HepG2 (cell line): ENCODE data around the gene SERPINA6. TPM values are rescaled to one million over a fixed set of nuclear protein-coding genes. Genes with fewer than 3 reads are reported as not detected.

Experiments used
- ATAC-seq: fragments of 200-7000 bp; cut with Tn5 transposase; 3 replicates; pipeline ENCODE4 v1.9.1; 2020; ENCODE audit warnings: mild to moderate bottlenecking, moderate library complexity
- BruUV-seq: library from RNA; stranded (reverse); fragments of 400-500 nt; replicated peaks from 2 replicates; lab custom pipeline; 2021; lab: Mats Ljungman, UMichigan
- CTCF ChIA-PET: fragments of 300-600 bp; formaldehyde crosslinking; extraction: SDS; loops from one replicate; lab custom pipeline; 2021; ENCODE audit warnings: low total read pairs, inconsistent platforms, low intra/inter-chr PET ratio; lab: Yijun Ruan, JAX
- POLR2A ChIA-PET: fragments of 350-600 bp; sonication (Branson Sonifier 250); formaldehyde crosslinking; loops from one replicate; lab custom pipeline; 2020; ENCODE audit warnings: antibody characterized with exemption, inconsistent platforms; lab: Yijun Ruan, JAX
- DNase-seq: peaks from one replicate; pipeline ENCODE4 v3.0.0-alpha.2; 2015; ENCODE audit warnings: low spot score
- FAIRE-seq: peaks from 3 replicates; lab custom pipeline; 2011; peaks lifted over from hg19 to GRCh38; lab: Jason Lieb, UNC
- H2AFZ ChIP-seq: one replicate; pipeline ENCODE4 v1.6.1; 2011; ENCODE audit warnings: low read length, inconsistent platforms
- H3K27ac ChIP-seq: fragments of 300-600 bp; 3 replicates; pipeline ENCODE4 v1.8.0; 2011; ENCODE audit warnings: mixed run types, mild to moderate bottlenecking, mixed read lengths, low read length, inconsistent platforms; ENCODE audit not compliant: insufficient read depth; ENCODE audit errors: extremely low read length
- H3K27me3 ChIP-seq, 2 experiments: fragments of 200-600 bp in 1 of 2; 2 replicates in 1 of 2; 3 replicates in 1 of 2; pipeline versions ENCODE4 v1.6.0 to v1.8.0; 2011; ENCODE audit warnings: low read length in 2 of 2, mild to moderate bottlenecking in 2 of 2, moderate library complexity in 2 of 2, inconsistent platforms in 1 of 2; ENCODE audit not compliant: insufficient read depth in 2 of 2, control insufficient read depth in 1 of 2
- H3K36me3 ChIP-seq, 2 experiments: fragments of 200-600 bp in 1 of 2; replicated peaks in 1 of 2; 2 replicates in 1 of 2; 3 replicates in 1 of 2; pipeline versions ENCODE4 v1.5.1 to v1.8.0; 2011; ENCODE audit warnings: low read length in 2 of 2, inconsistent platforms in 1 of 2; ENCODE audit not compliant: insufficient read depth in 2 of 2, control insufficient read depth in 1 of 2
- H3K4me1 ChIP-seq: 2 replicates; pipeline ENCODE4 v1.5.1; 2012; ENCODE audit warnings: low read length, inconsistent platforms; ENCODE audit not compliant: insufficient read depth
- H3K4me2 ChIP-seq: 2 replicates; pipeline ENCODE4 v1.6.0; 2011; ENCODE audit warnings: low read depth, low read length, inconsistent platforms
- H3K4me3 ChIP-seq, 3 experiments: fragments of 200-600 bp in 1 of 3; sonication (generic), shearing (Covaris generic) in 1 of 3; replicated peaks in 1 of 3; 2 replicates each; pipeline ENCODE4 v1.5.1; 2011 to 2016; ENCODE audit warnings: low read length in 3 of 3, inconsistent platforms in 2 of 3, low read depth in 2 of 3, mild to moderate bottlenecking in 2 of 3, control low read depth in 1 of 3, mixed read lengths in 1 of 3; ENCODE audit not compliant: insufficient read depth in 1 of 3
- H3K79me2 ChIP-seq: one replicate; pipeline ENCODE4 v1.6.1; 2011; ENCODE audit warnings: low read length, inconsistent platforms; ENCODE audit not compliant: insufficient read depth
- H3K9ac ChIP-seq: 2 replicates; pipeline ENCODE4 v1.6.0; 2011; ENCODE audit warnings: mild to moderate bottlenecking, low read depth, low read length, inconsistent platforms; ENCODE audit not compliant: insufficient read depth
- H3K9me3 ChIP-seq: 2 replicates; pipeline ENCODE4 v1.5.1; 2012; ENCODE audit warnings: mild to moderate bottlenecking, low read length
- H4K20me1 ChIP-seq: 2 replicates; pipeline ENCODE4 v1.6.0; 2011; ENCODE audit warnings: inconsistent platforms, mild to moderate bottlenecking, low read length, moderate library complexity; ENCODE audit not compliant: insufficient read depth
- AGO1 ChIP-seq: fragments of 200-400 bp; formaldehyde crosslinking; IDR thresholded peaks from 2 replicates; pipeline ENCODE4 v1.6.1; 2017; ENCODE audit warnings: mild to moderate bottlenecking, low read depth, low read length, moderate library complexity; ENCODE audit not compliant: poor library complexity, severe bottlenecking
- ASH2L ChIP-seq: fragments of 300-600, 200-600 bp; sonication (generic); IDR thresholded peaks from 2 replicates; pipeline ENCODE4 v1.7.0; 2017; ENCODE audit warnings: low read depth, mild to moderate bottlenecking, moderate library complexity, mixed read lengths, low read length; ENCODE audit not compliant: insufficient read length
- CREBL2 ChIP-seq: sonication (generic); formaldehyde crosslinking; IDR thresholded peaks from 2 replicates; pipeline ENCODE4 v1.8.1; 2023; ENCODE audit warnings: missing genetic modification reagents, mild to moderate bottlenecking, borderline replicate concordance
- GLI4 ChIP-seq: sonication (generic); formaldehyde crosslinking; IDR thresholded peaks from 2 replicates; pipeline ENCODE4 v1.5.1; 2020; ENCODE audit warnings: missing genetic modification reagents, mild to moderate bottlenecking, moderate library complexity, borderline replicate concordance
- HOXD1 ChIP-seq: sonication (generic); formaldehyde crosslinking; IDR thresholded peaks from 2 replicates; pipeline ENCODE4 v1.5.0; 2020; ENCODE audit warnings: missing genetic modification reagents
- ISX ChIP-seq: sonication (generic); formaldehyde crosslinking; conservative IDR thresholded peaks from 2 replicates; pipeline ENCODE4 v1.5.0; 2020; ENCODE audit warnings: missing genetic modification reagents
- MAFK ChIP-seq, 2 experiments: IDR thresholded peaks in 1 of 2; conservative IDR thresholded peaks in 1 of 2; 2 replicates each; pipeline ENCODE4 v1.6.1; 2011; ENCODE audit warnings: improper control_type of control experiment in 2 of 2, low read length in 2 of 2
- MED1 ChIP-seq: sonication (generic); formaldehyde crosslinking; IDR thresholded peaks from 2 replicates; pipeline ENCODE4 v1.4.0; 2020; ENCODE audit warnings: missing genetic modification reagents
- MXI1 ChIP-seq: IDR thresholded peaks from 3 replicates; pipeline ENCODE4 v1.6.1; 2012; ENCODE audit warnings: low read depth, low read length, inconsistent platforms, borderline replicate concordance
- PHF21A ChIP-seq: sonication (generic); formaldehyde crosslinking; IDR thresholded peaks from 2 replicates; pipeline ENCODE4 v1.5.0; 2020; ENCODE audit warnings: mild to moderate bottlenecking, missing genetic modification reagents
- PHF5A ChIP-seq: IDR thresholded peaks from one replicate; pipeline ENCODE4 v1.6.1; 2018; ENCODE audit warnings: low read depth, missing genetic modification reagents; ENCODE audit not compliant: unreplicated experiment
- RNF219 ChIP-seq: sonication (generic); formaldehyde crosslinking; IDR thresholded peaks from 2 replicates; pipeline ENCODE4 v1.5.0; 2020; ENCODE audit warnings: mild to moderate bottlenecking, missing genetic modification reagents
- ZNF335 ChIP-seq: sonication (generic); formaldehyde crosslinking; IDR thresholded peaks from 2 replicates; pipeline ENCODE4 v1.4.0; 2020; ENCODE audit warnings: missing genetic modification reagents
- ZNF350 ChIP-seq: sonication (generic); formaldehyde crosslinking; IDR thresholded peaks from 2 replicates; pipeline ENCODE4 v1.4.0; 2020; ENCODE audit warnings: mild to moderate bottlenecking, low read depth, missing genetic modification reagents, borderline replicate concordance
- ZNF704 ChIP-seq: sonication (generic); formaldehyde crosslinking; IDR thresholded peaks from 2 replicates; pipeline ENCODE4 v1.8.1; 2023; ENCODE audit warnings: mild to moderate bottlenecking, inconsistent platforms, moderate library complexity, missing genetic modification reagents, borderline replicate concordance
- in situ Hi-C: cut with HindIII; loops from 2 replicates; pipeline ENCODE4 v1.10.0; 2017; ENCODE audit warnings: low pct_unique_long_range_greater_than_20kb; ENCODE audit not compliant: extremely low pct_ligation_motif_present
- intact Hi-C: fragments of 100-400 bp; cut with micrococcal nuclease; formaldehyde crosslinking; loops from one replicate; pipeline ENCODE4 v1.10.0; 2022; ENCODE audit not compliant: unreplicated experiment
- polyA plus RNA-seq, 8 experiments: library from polyadenylated mRNA; depleted of rRNA in 3 of 8; stranded (reverse) in 7 of 8; unstranded in 1 of 8; fragments of >200 nt; fragmentation: Illumina TruSeq in 4 of 8; extraction: Trizol in 4 of 8; gene quantifications; 2 replicates each; pipeline versions ENCODE4 v1.2.1 to v1.2.3, GENCODE V29; 2011 to 2016; ENCODE audit warnings: low read depth in 4 of 8, missing spikeins in 1 of 8, mixed read lengths in 1 of 8; ENCODE audit not compliant: insufficient read depth in 1 of 8
- total RNA-seq, 5 experiments: library from RNA; depleted of rRNA; stranded (reverse); fragments of >200 nt; fragmentation: Illumina TruSeq; extraction: Trizol; gene quantifications; 2 replicates each; pipeline ENCODE4 v1.2.3, GENCODE V29; 2016; ENCODE audit warnings: low read depth in 1 of 5
- TF ChIP-seq, protein P1 (sequence below): sonication (generic); formaldehyde crosslinking; IDR thresholded peaks from 2 replicates; pipeline ENCODE4 v1.8.1; 2022; ENCODE audit warnings: mild to moderate bottlenecking, missing genetic modification reagents

SERPINA6 gene
- total and polyA plus RNA-seq, 2 of the 13 experiments (the other 11 are each of a cell fraction or from before 2014, with no cell fraction given): 260 to 333 TPM

DNA sequence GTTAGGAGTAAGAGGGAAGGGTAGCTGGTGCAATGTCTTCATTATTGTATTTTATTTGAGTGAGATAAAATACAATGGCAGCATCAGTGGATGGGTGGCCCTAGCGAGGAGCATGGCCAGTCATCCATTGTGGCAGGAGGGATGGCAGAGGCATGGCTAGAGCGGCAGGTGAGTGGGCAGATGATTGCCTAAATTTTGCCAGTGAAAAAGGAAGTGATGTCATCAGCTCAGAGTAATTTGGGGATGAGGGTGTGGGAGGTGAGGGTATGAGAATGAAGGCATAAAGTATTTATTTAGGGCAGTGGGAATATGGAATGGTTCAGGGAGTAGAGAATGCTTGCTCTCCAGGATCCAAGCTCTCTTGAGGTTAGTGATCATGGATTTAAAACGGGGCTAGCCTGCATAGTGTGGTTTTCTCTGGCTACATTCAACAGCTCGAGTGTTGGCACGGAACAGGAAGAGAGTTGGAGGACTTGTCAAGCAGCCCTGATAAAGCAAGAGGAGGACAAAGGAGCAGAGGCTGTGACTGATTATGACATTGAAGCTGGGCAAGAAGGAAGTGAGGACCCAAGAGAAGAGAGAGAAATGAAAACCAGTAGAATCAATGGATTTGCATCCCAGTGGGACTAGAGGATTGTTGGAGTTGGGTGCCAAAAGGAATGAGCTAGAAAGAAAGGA is 18.7 kb upstream of the SERPINA6 start (continued):
- no peak for TF ChIP-seq PHF5A (CRISPR knock-in tag)

- Histone ChIP-seq H3K79me2 (no peaks in the 10 kb centered on the region), H3K4me1 (peaks cover 78% of the 10 kb centered on the region), H3K27ac (peak overlapping the region; percentile 73), H3K4me3 (peak overlapping the region in 1 of 3 experiments; percentile 22; a peak in 2 of 6 replicates), H3K36me3 (no peaks in the 10 kb centered on the region), H3K9ac (no peak overlapping the region), H2AFZ (no peak overlapping the region), H4K20me1 (no peaks in the 10 kb centered on the region), H3K4me2 (peak overlapping the region; percentile 69), H3K27me3 (no peaks in the 10 kb centered on the region; a peak in 1 of 5 replicates), H3K9me3 (no peaks in the 10 kb centered on the region)
- POLR2A ChIA-PET: interaction anchor here (1.0 to 3.3 kb wide), 11 partner anchors 10 to 259 kb away, joined by 3 to 16 read pairs (median 6); partner anchors contain the start of genes SERPINA10 and SERPINA6
- in situ Hi-C loops: no loop called here
- ATAC-seq (peak; percentile 94), DNase-seq (peak; percentile 97), FAIRE-seq (peak; percentile 80)
- CTCF ChIA-PET: no interaction called here
- intact Hi-C loops: loop anchor here (2.0 kb wide), 1 partner anchor 18 kb away; the partner anchor contains the start of gene SERPINA6
- BruUV-seq: no TSS peak
- TF ChIP-seq GLI4 (CRISPR knock-in tag) (no peak), ZNF335 (CRISPR knock-in tag) (peak; percentile 34; the same call in 1 of the 2 replicates), PHF21A (CRISPR knock-in tag) (peak; percentile 85), CREBL2 (CRISPR knock-in tag) (no peak), ZNF350 (CRISPR knock-in tag) (no peak), MAFK (conservative IDR thresholded peaks at IDR 0.05 in 1 of 2, IDR thresholded peaks at IDR 0.05 in 1 of 2; ENCODE audit: low read length in 2 of 2) (peak; percentile 95 to 96), RNF219 (CRISPR knock-in tag) (no peak), MXI1 (peak; percentile 17; the same call in 1 of the 3 replicates), MED1 (CRISPR knock-in tag) (peak; percentile 92), ASH2L (peak; percentile 35), HOXD1 (peak; percentile 84; the same call in 1 of the 2 replicates), ISX (CRISPR knock-in tag) (no peak), AGO1 (no peak), ZNF704 (no peak)
- TF ChIP-seq, protein P1, sequence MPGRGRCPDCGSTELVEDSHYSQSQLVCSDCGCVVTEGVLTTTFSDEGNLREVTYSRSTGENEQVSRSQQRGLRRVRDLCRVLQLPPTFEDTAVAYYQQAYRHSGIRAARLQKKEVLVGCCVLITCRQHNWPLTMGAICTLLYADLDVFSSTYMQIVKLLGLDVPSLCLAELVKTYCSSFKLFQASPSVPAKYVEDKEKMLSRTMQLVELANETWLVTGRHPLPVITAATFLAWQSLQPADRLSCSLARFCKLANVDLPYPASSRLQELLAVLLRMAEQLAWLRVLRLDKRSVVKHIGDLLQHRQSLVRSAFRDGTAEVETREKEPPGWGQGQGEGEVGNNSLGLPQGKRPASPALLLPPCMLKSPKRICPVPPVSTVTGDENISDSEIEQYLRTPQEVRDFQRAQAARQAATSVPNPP: no peak
Measured at GRCh38 chr14:94340533-94340932, 17.4 kb upstream of the SERPINA6 start.
